H1 (cell line): Measurements from ENCODE around the gene CTTNBP2. TPM values are rescaled to one million over a fixed set of nuclear protein-coding genes. Genes with fewer than 3 reads are reported as not detected.

Source experiments
- CTCF ChIA-PET: fragments of 300-600 bp; sonication (Branson Sonifier 250); formaldehyde crosslinking; loops from one replicate; lab custom pipeline; 2021; ENCODE audit not compliant: partially characterized antibody; lab: Charles Lee
- POLR2A ChIA-PET: fragments of 300-600 bp; sonication (Branson Sonifier 250); formaldehyde crosslinking; loops from one replicate; lab custom pipeline; 2021; ENCODE audit warnings: inconsistent platforms; ENCODE audit not compliant: partially characterized antibody; lab: Charles Lee
- DNase-seq, 2 experiments: peaks; one replicate each; pipeline versions ENCODE4 v3.0.0 to v3.0.0-alpha.2; 2010 to 2022; ENCODE audit warnings: low spot score in 2 of 2, low read depth in 1 of 2, mixed read lengths in 1 of 2
- FAIRE-seq: peaks from 2 replicates; lab custom pipeline; 2011; peaks lifted over from hg19 to GRCh38; lab: Jason Lieb, UNC
- H2AFZ ChIP-seq: 2 replicates; pipeline ENCODE4 v1.8.1; 2012; ENCODE audit warnings: low read length, inconsistent platforms
- H2AK5ac ChIP-seq: 2 replicates; pipeline ENCODE4 v1.6.1; 2013; ENCODE audit warnings: low read depth, low read length
- H2BK120ac ChIP-seq: replicated peaks from 2 replicates; pipeline ENCODE3; 2013; ENCODE audit warnings: low read depth, low read length, inconsistent platforms
- H2BK12ac ChIP-seq: 2 replicates; pipeline ENCODE4 v1.6.1; 2013; ENCODE audit warnings: low read depth, low read length
- H2BK15ac ChIP-seq: 2 replicates; pipeline ENCODE4 v1.6.1; 2013; ENCODE audit warnings: low read length
- H2BK20ac ChIP-seq: 2 replicates; pipeline ENCODE4 v1.6.1; 2013; ENCODE audit warnings: low read length
- H2BK5ac ChIP-seq: 2 replicates; pipeline ENCODE4 v1.6.1; 2013; ENCODE audit warnings: low read depth, low read length
- H3K14ac ChIP-seq: 2 replicates; pipeline ENCODE4 v1.6.1; 2013; ENCODE audit warnings: inconsistent platforms; ENCODE audit not compliant: insufficient read length
- H3K18ac ChIP-seq: 2 replicates; pipeline ENCODE4 v1.6.1; 2013; ENCODE audit warnings: low read length; ENCODE audit errors: extremely low read depth
- H3K23ac ChIP-seq: 2 replicates; pipeline ENCODE4 v1.6.1; 2013; ENCODE audit warnings: inconsistent platforms; ENCODE audit not compliant: insufficient read length
- H3K23me2 ChIP-seq: 2 replicates; pipeline ENCODE4 v1.6.1; 2013; ENCODE audit warnings: low read depth, low read length
- H3K27ac ChIP-seq: 2 replicates; pipeline ENCODE4 v1.6.1; 2011; ENCODE audit warnings: low read depth, low read length, inconsistent platforms
- H3K27me3 ChIP-seq, 4 experiments: replicated peaks in 1 of 4; 1 replicate in 1 of 4; 2 replicates in 3 of 4; pipeline versions ENCODE4 v1.6.1 to v1.8.1; 2011 to 2013; ENCODE audit warnings: low read length in 3 of 4, mild to moderate bottlenecking in 3 of 4, inconsistent platforms in 2 of 4, mixed read lengths in 2 of 4, moderate library complexity in 1 of 4; ENCODE audit not compliant: control insufficient read depth in 3 of 4, insufficient read depth in 3 of 4; ENCODE audit errors: extremely low read depth in 1 of 4
- H3K36me3 ChIP-seq, 4 experiments: 2 replicates each; pipeline versions ENCODE4 v1.6.1 to v1.8.1; 2011 to 2013; ENCODE audit warnings: mild to moderate bottlenecking in 4 of 4, low read length in 3 of 4, moderate library complexity in 2 of 4, control low read depth in 1 of 4, inconsistent platforms in 1 of 4; ENCODE audit not compliant: insufficient read depth in 4 of 4, control insufficient read depth in 2 of 4
- H3K4ac ChIP-seq: replicated peaks from 2 replicates; pipeline ENCODE3; 2013; ENCODE audit warnings: low read length, low read depth, mixed read lengths, inconsistent platforms; ENCODE audit not compliant: insufficient read length
- H3K4me1 ChIP-seq, 4 experiments: replicated peaks in 1 of 4; 1 replicate in 1 of 4; 2 replicates in 3 of 4; pipeline versions ENCODE4 v1.6.1 to v1.8.1; 2011 to 2013; ENCODE audit warnings: low read length in 3 of 4, inconsistent platforms in 2 of 4, mixed read lengths in 1 of 4; ENCODE audit not compliant: insufficient read depth in 4 of 4, control insufficient read depth in 3 of 4
- H3K4me2 ChIP-seq, 2 experiments: 2 replicates each; pipeline versions ENCODE4 v1.6.1 to v1.8.1; 2011 to 2013; ENCODE audit warnings: low read depth in 2 of 2, low read length in 2 of 2, control low read depth in 1 of 2, inconsistent platforms in 1 of 2, mild to moderate bottlenecking in 1 of 2; ENCODE audit not compliant: insufficient read depth in 1 of 2
- H3K4me3 ChIP-seq, 4 experiments: fragments of 200-600, 300-600 bp in 1 of 4; sonication (generic), shearing (Covaris generic), sonication (Bioruptor Twin) in 1 of 4; 2 replicates each; pipeline versions ENCODE4 v1.5.1 to v1.8.1; 2011 to 2016; ENCODE audit warnings: low read length in 4 of 4, low read depth in 3 of 4, control low read depth in 2 of 4, inconsistent platforms in 2 of 4, mild to moderate bottlenecking in 2 of 4, mixed read lengths in 1 of 4, moderate library complexity in 1 of 4; ENCODE audit not compliant: insufficient read depth in 2 of 4; ENCODE audit errors: extremely low read depth in 1 of 4
- H3K56ac ChIP-seq: replicated peaks from 2 replicates; pipeline ENCODE3; 2013; ENCODE audit warnings: low read depth, mild to moderate bottlenecking, mixed read lengths, low read length, inconsistent platforms; ENCODE audit not compliant: insufficient read length
- H3K79me1 ChIP-seq: 2 replicates; pipeline ENCODE4 v1.6.1; 2013; ENCODE audit warnings: low read depth, low read length, control low read depth
- H3K79me2 ChIP-seq, 2 experiments: 2 replicates each; pipeline versions ENCODE4 v1.6.1 to v1.8.1; 2012 to 2013; ENCODE audit warnings: low read length in 2 of 2, mild to moderate bottlenecking in 2 of 2, inconsistent platforms in 1 of 2; ENCODE audit not compliant: insufficient read depth in 2 of 2, control insufficient read depth in 1 of 2
- H3K9ac ChIP-seq, 4 experiments: replicated peaks in 1 of 4; 1 replicate in 1 of 4; 2 replicates in 3 of 4; pipeline versions ENCODE4 v1.6.1 to v1.8.1; 2011 to 2013; ENCODE audit warnings: low read depth in 3 of 4, low read length in 3 of 4, control low read depth in 2 of 4, mild to moderate bottlenecking in 2 of 4, moderate library complexity in 2 of 4, inconsistent platforms in 1 of 4; ENCODE audit errors: extremely low read depth in 1 of 4
- H3K9me3 ChIP-seq, 2 experiments: 2 replicates each; pipeline versions ENCODE4 v1.6.1 to v1.8.1; 2012 to 2013; ENCODE audit warnings: mild to moderate bottlenecking in 2 of 2, moderate library complexity in 2 of 2, control low read depth in 1 of 2, inconsistent platforms in 1 of 2, low read depth in 1 of 2, low read length in 1 of 2, mixed read lengths in 1 of 2; ENCODE audit not compliant: insufficient read depth in 2 of 2
- H4K20me1 ChIP-seq, 2 experiments: replicated peaks in 1 of 2; 2 replicates each; pipeline versions ENCODE3 to v1.8.1; 2011 to 2013; ENCODE audit warnings: inconsistent platforms in 2 of 2, low read length in 2 of 2, mild to moderate bottlenecking in 1 of 2; ENCODE audit not compliant: insufficient read depth in 2 of 2, control insufficient read depth in 1 of 2
- H4K5ac ChIP-seq: 2 replicates; pipeline ENCODE4 v1.6.1; 2013; ENCODE audit warnings: low read length, low read depth, mixed read lengths, inconsistent platforms; ENCODE audit not compliant: insufficient read length
- H4K8ac ChIP-seq: 2 replicates; pipeline ENCODE4 v1.8.0; 2013; ENCODE audit warnings: mild to moderate bottlenecking, moderate library complexity, low read length, inconsistent platforms; ENCODE audit not compliant: insufficient read depth; ENCODE audit errors: extremely low read depth
- H4K91ac ChIP-seq: replicated peaks from 2 replicates; pipeline ENCODE3; 2013; ENCODE audit warnings: low read length, mixed read lengths, inconsistent platforms; ENCODE audit not compliant: insufficient read length
- ATF2 ChIP-seq: IDR thresholded peaks from 2 replicates; pipeline ENCODE4 v1.6.1; 2012; ENCODE audit warnings: low read length, inconsistent platforms
- BACH1 ChIP-seq: IDR thresholded peaks from 2 replicates; pipeline ENCODE4 v1.6.1; 2012; ENCODE audit warnings: low read length, improper control_type of control experiment
- CTBP2 ChIP-seq: IDR thresholded peaks from 2 replicates; pipeline ENCODE4 v1.7.0; 2011; ENCODE audit warnings: borderline replicate concordance, mild to moderate bottlenecking, moderate library complexity, mixed read lengths, low read length; ENCODE audit not compliant: insufficient read depth, insufficient read length
- EP300 ChIP-seq, 2 experiments: IDR thresholded peaks; 1 replicate in 1 of 2; 2 replicates in 1 of 2; pipeline ENCODE4 v1.6.1; 2011 to 2012; ENCODE audit warnings: low read depth in 2 of 2, low read length in 2 of 2, mild to moderate bottlenecking in 2 of 2, borderline replicate concordance in 1 of 2, inconsistent platforms in 1 of 2, moderate library complexity in 1 of 2
- POU5F1 ChIP-seq: IDR thresholded peaks from 2 replicates; pipeline ENCODE4 v1.6.1; 2011; ENCODE audit warnings: low read depth, mild to moderate bottlenecking, low read length, moderate library complexity
- RNF2 ChIP-seq: fragments of 200-900, 300-1000 bp; sonication (generic); IDR thresholded peaks from 2 replicates; pipeline ENCODE4 v1.7.1; 2016; ENCODE audit warnings: borderline replicate concordance, low read depth, mild to moderate bottlenecking, antibody characterized with exemption, low read length; ENCODE audit not compliant: poor library complexity, severe bottlenecking; ENCODE audit errors: missing control alignments
- SIRT6 ChIP-seq: IDR thresholded peaks from one replicate; pipeline ENCODE4 v1.7.1; 2012; ENCODE audit warnings: low read length, inconsistent platforms
- SP2 ChIP-seq: IDR thresholded peaks from 2 replicates; pipeline ENCODE4 v1.6.1; 2012; ENCODE audit warnings: mild to moderate bottlenecking, low read length, inconsistent platforms
- SRF ChIP-seq: IDR thresholded peaks from 2 replicates; pipeline ENCODE4 v1.6.1; 2011; ENCODE audit warnings: mild to moderate bottlenecking, low read depth, low read length, moderate library complexity
- TAF1 ChIP-seq: IDR thresholded peaks from 2 replicates; pipeline ENCODE4 v1.6.1; 2011; ENCODE audit warnings: mild to moderate bottlenecking, low read depth, low read length
- TAF7 ChIP-seq: optimal IDR thresholded peaks from 2 replicates; pipeline ENCODE3; 2011; ENCODE audit warnings: low read depth, mild to moderate bottlenecking, inconsistent platforms, low read length, moderate library complexity, borderline replicate concordance
- WGBS, 2 experiments: shearing (Covaris generic) in 1 of 2; methylation state at CpG; one replicate each; pipeline versions ENCODE4 v1.1.6 to v1.1.7; 2013 to 2015; ENCODE audit warnings: low lambda C conversion rate in 2 of 2, mixed read lengths in 2 of 2, inconsistent platforms in 1 of 2, low coverage in 1 of 2, missing lambda C conversion rate in 1 of 2; ENCODE audit not compliant: insufficient replicate concordance in 2 of 2, insufficient coverage in 1 of 2, insufficient read length in 1 of 2; ENCODE audit errors: extremely low coverage in 1 of 2, missing lambda C conversion rate in 1 of 2; 5-methylcytosine and 5-hydroxymethylcytosine counted together
- polyA plus RNA-seq, 7 experiments: library from polyadenylated mRNA; depleted of rRNA in 3 of 7; stranded (reverse) in 5 of 7; unstranded in 2 of 7; fragments of >200 nt in 5 of 7; fragments of 200-250 nt in 2 of 7; gene quantifications; 1 replicate in 5 of 7; 2 replicates in 1 of 7; 4 replicates in 1 of 7; pipeline versions ENCODE4 v1.2.1 to v1.2.3, GENCODE V29; 2011 to 2013; ENCODE audit warnings: missing spikeins in 2 of 7, mixed read lengths in 2 of 7
- total RNA-seq: library from RNA; stranded (reverse); fragmentation: NEBNext Ultra II Directional; extraction: Animal tissue kit (Norgen Biotek cat#: 25700); gene quantifications from 2 replicates; pipeline ENCODE4 v1.2.1, GENCODE V29; 2021

CTTNBP2 gene
- total and polyA plus RNA-seq, 2 of the 8 experiments (the other 6 are each of a cell fraction or from before 2014, with no cell fraction given): 15.3 to 35.1 TPM

DNA sequence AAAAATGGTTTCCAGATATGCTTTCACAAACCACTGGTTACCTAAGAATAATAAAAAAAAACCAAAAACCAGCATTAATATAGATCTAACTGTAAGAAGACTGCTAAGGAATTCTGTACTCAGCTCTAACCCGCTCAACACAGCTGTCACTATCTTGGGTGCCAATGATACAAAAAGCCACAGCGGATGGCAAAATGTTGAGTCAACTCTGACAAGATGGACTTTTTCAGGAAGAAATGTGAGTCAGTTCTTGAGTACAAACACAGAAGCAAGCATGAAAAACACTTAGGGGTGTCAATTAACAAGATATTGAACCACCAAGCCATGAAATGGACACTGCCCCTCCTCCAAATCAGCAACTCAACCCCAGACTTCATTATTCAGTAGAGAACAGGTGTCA lies 55.0 kb downstream of the CTTNBP2 start:
- no peaks in the 10 kb centered on the region for H3K36me3 ChIP-seq
- H3K4me2 ChIP-seq: no peak overlapping the region
- H3K9me3 ChIP-seq: no peaks in the 10 kb centered on the region
- no peak overlapping the region for H2AK5ac ChIP-seq
- H3K23me2 ChIP-seq: no peaks in the 10 kb centered on the region; the same call in 1 of the 2 replicates
- TF ChIP-seq TAF7 (no peak), TAF1 (no peak), SIRT6 (no peak), CTBP2 (no peak), SP2 (no peak), BACH1 (no peak), ATF2 (no peak), POU5F1 (no peak), SRF (no peak), RNF2 (no peak), EP300 (IDR thresholded peaks at IDR 0.05; ENCODE audit: borderline replicate concordance in 1 of 2, low read depth in 2 of 2, low read length in 2 of 2) (no peak)
- FAIRE-seq (no peak), DNase-seq (no peak)
- H2BK15ac ChIP-seq: no peak overlapping the region
- no peak overlapping the region for H2BK12ac ChIP-seq
- H3K9ac ChIP-seq: no peak overlapping the region
- no peak overlapping the region for H3K18ac ChIP-seq
- no peak overlapping the region for H3K27ac ChIP-seq
- H4K20me1 ChIP-seq: no peaks in the 10 kb centered on the region
- 93% methylated on average over 2 of the region's 2 CpGs; no CpG with 5 or more reads in 1 of the 2 experiments for WGBS, 2 experiments
- no peaks in the 10 kb centered on the region for H3K27me3 ChIP-seq
- H3K56ac ChIP-seq: no peak overlapping the region
- no peak overlapping the region for H4K5ac ChIP-seq
- H4K8ac ChIP-seq: no peak overlapping the region
- H2AFZ ChIP-seq: no peak overlapping the region
- no peak overlapping the region for H4K91ac ChIP-seq
- no peak overlapping the region for H3K23ac ChIP-seq
- H2BK20ac ChIP-seq: no peak overlapping the region
- ChIA-PET POLR2A (interaction anchor here (1.4 kb wide), 1 partner anchor 8 kb away, joined by 6 read pairs; no protein-coding TSS in a partner anchor), CTCF (interaction anchor here (0.8 kb wide), 1 partner anchor 26 kb away, joined by 3 read pairs; no protein-coding TSS in a partner anchor)
- peaks cover 0 to 40% of the 10 kb centered on the region in 2 experiments; a peak in 2 of 4 replicates for H3K79me2 ChIP-seq
- H2BK5ac ChIP-seq: no peak overlapping the region
- H3K4me3 ChIP-seq: no peak overlapping the region
- H3K14ac ChIP-seq: no peak overlapping the region
- H3K4me1 ChIP-seq: peaks cover 2 to 6% (median 5%) of the 10 kb centered on the region in 4 experiments; a peak in 6 of 7 replicates
- no peak overlapping the region for H2BK120ac ChIP-seq
- H3K79me1 ChIP-seq: peaks cover 2% of the 10 kb centered on the region
- no peak overlapping the region for H3K4ac ChIP-seq
